Stomach smooth muscle (tissue), 2 donors: Measurements from ENCODE around the gene CISD2.

Experiments
- H3K27ac ChIP-seq: one replicate; pipeline ENCODE4 v1.7.0; 2013; ENCODE audit warnings: mild to moderate bottlenecking, low read length, inconsistent platforms
- H3K27me3 ChIP-seq, 2 donors: one replicate each; pipeline ENCODE4 v1.7.0; 2013; ENCODE audit warnings: low read length in 2 of 2; ENCODE audit not compliant: insufficient read depth in 2 of 2, control insufficient read depth in 1 of 2
- H3K36me3 ChIP-seq, 2 donors: one replicate each; pipeline ENCODE4 v1.7.0; 2013; ENCODE audit warnings: low read length in 2 of 2; ENCODE audit not compliant: control insufficient read depth in 2 of 2, insufficient read depth in 2 of 2
- H3K4me1 ChIP-seq: one replicate; pipeline ENCODE4 v1.7.0; 2013; ENCODE audit warnings: low read length; ENCODE audit not compliant: control insufficient read depth, insufficient read depth
- H3K4me3 ChIP-seq, 2 donors: one replicate each; pipeline ENCODE4 v1.7.0; 2013; ENCODE audit warnings: low read length in 2 of 2
- H3K9ac ChIP-seq, 2 donors: one replicate each; pipeline ENCODE4 v1.7.0; 2013; ENCODE audit warnings: low read length in 2 of 2, mild to moderate bottlenecking in 1 of 2
- H3K9me3 ChIP-seq, 2 donors: one replicate each; pipeline ENCODE4 v1.7.0; 2013; ENCODE audit warnings: low read length in 2 of 2; ENCODE audit not compliant: control insufficient read depth in 2 of 2
- donor health status: healthy.
- donor health status: Pancreatic carcinoma.

Gene CISD2

GRCh38 chr4:102827674-102828496 is 40.9 kb upstream of the CISD2 start:
- H3K27ac ChIP-seq, result peak overlapping the region; percentile 99
- H3K4me3 ChIP-seq, result peak overlapping the region; percentile 89 to 100
- peaks cover 11% of the 10 kb centered on the region for H3K4me1 ChIP-seq
- no peaks in the 10 kb centered on the region for H3K9me3 ChIP-seq
- no peaks in the 10 kb centered on the region for H3K27me3 ChIP-seq
- H3K9ac ChIP-seq, result peak overlapping the region; percentile 96 to 98
- peaks cover 0 to 3% of the 10 kb centered on the region in 2 donors for H3K36me3 ChIP-seq

- Histone ChIP-seq H3K4me1 (peaks cover 7% of the 10 kb centered on the region), H3K27ac (peak overlapping the region; percentile 99), H3K9me3 (no peaks in the 10 kb centered on the region), H3K36me3 (peaks cover 0 to 3% of the 10 kb centered on the region in 2 donors), H3K9ac (peak overlapping the region; percentile 96 to 98), H3K27me3 (no peaks in the 10 kb centered on the region), H3K4me3 (peak overlapping the region; percentile 89 to 100)
Observed at GRCh38 chr4:102828497-102828808, 40.3 kb upstream of the CISD2 start.

DNA sequence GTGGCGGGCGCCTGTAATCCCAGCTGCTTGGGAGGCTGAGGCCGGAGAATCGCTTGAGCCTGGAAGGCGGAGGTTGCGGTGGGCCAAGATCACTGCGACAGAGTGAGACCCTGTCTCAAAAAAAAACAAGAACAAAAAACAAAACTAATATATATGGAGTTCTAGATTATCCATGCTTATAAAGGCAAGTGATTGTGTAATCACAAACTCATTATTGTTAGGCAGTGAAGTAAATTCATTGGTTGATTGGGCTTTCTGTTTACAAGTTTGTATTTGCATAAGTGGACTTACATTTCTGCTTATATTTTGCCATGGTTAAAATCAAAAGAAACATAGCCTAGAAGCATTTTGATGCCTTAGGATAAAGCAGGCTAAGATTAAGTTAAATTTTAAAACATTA is 39.0 kb upstream of the CISD2 start:
- Histone ChIP-seq H3K9ac (no peak overlapping the region), H3K27me3 (no peaks in the 10 kb centered on the region), H3K4me3 (no peak overlapping the region), H3K4me1 (peaks cover 4% of the 10 kb centered on the region), H3K36me3 (peaks cover 0 to 3% of the 10 kb centered on the region in 2 donors), H3K27ac (no peak overlapping the region), H3K9me3 (no peaks in the 10 kb centered on the region)

DNA sequence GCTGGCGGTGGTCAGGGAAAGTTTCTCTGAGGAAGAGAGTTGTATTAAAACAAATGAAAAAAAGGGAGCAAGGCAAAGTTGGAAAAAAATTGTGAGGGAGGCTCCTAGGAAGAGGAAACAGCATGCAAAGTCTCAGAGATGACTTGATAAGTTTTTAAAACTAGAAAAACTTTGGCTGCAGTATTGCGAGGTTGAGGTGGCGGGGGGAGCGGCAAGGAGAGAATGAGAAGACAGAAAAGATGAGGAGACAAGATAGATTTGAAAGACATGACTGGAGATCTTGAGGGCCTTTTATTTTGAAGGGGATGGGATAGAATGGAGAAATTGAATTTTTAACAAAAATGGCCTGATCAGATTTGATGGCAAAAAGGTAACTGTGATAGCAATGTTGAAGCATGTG is 36.7 kb upstream of the CISD2 start:
- Histone ChIP-seq H3K4me3 (no peak overlapping the region), H3K36me3 (no peaks in the 10 kb centered on the region)

GRCh38 chr4:102832667-102833066 is 36.1 kb upstream of the CISD2 start:
- no peaks in the 10 kb centered on the region for H3K9me3 ChIP-seq
- no peak overlapping the region for H3K27ac ChIP-seq
- no peak overlapping the region for H3K4me3 ChIP-seq
- H3K36me3 ChIP-seq, result no peaks in the 10 kb centered on the region
- no peak overlapping the region for H3K9ac ChIP-seq
- no peaks in the 10 kb centered on the region for H3K27me3 ChIP-seq
- peaks cover 4% of the 10 kb centered on the region for H3K4me1 ChIP-seq

More for the DNA sequence above, 36.7 kb upstream of the CISD2 start:
- Histone ChIP-seq H3K27ac (no peak overlapping the region), H3K4me1 (peaks cover 4% of the 10 kb centered on the region), H3K27me3 (no peaks in the 10 kb centered on the region), H3K9ac (no peak overlapping the region), H3K9me3 (no peaks in the 10 kb centered on the region)

- no peak overlapping the region for H3K4me3 ChIP-seq
- H3K27ac ChIP-seq, result no peak overlapping the region
- H3K4me1 ChIP-seq, result no peaks in the 10 kb centered on the region
- no peak overlapping the region for H3K9ac ChIP-seq
- no peaks in the 10 kb centered on the region for H3K9me3 ChIP-seq
- no peaks in the 10 kb centered on the region for H3K27me3 ChIP-seq
- peaks cover 0 to 3% of the 10 kb centered on the region in 2 donors for H3K36me3 ChIP-seq
Observed at GRCh38 chr4:102836596-102836995, 32.2 kb upstream of the CISD2 start.

DNA sequence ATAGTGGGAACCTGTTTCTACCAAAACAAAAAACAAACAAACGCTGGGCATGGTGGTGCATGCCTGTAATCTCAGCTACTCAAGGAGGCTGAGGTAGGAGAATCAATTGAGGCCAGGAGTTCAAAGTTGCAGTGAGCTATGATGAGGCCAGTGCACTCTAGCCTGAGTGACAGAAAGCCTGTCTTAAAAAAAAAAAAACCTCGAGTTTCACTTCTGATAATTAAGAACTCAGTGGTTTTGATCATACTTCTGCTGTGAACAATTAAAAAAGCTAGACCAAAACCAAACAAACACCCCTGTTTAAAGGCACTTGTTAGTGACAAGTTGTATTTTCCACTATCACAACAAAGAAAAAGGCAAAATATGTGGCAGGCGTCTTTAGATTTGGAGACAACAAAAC is 26.4 kb upstream of the CISD2 start:
- no peak overlapping the region for H3K4me3 ChIP-seq
- no peaks in the 10 kb centered on the region for H3K4me1 ChIP-seq
- no peaks in the 10 kb centered on the region for H3K9me3 ChIP-seq
- H3K9ac ChIP-seq, result no peak overlapping the region
- no peaks in the 10 kb centered on the region for H3K27me3 ChIP-seq
- H3K36me3 ChIP-seq, result peaks cover 0 to 3% of the 10 kb centered on the region in 2 donors
- no peak overlapping the region for H3K27ac ChIP-seq

GRCh38 chr4:102843273-102843672 is 25.5 kb upstream of the CISD2 start:
- no peaks in the 10 kb centered on the region for H3K9me3 ChIP-seq
- no peaks in the 10 kb centered on the region for H3K4me1 ChIP-seq
- no peak overlapping the region for H3K27ac ChIP-seq
- no peaks in the 10 kb centered on the region for H3K27me3 ChIP-seq
- H3K9ac ChIP-seq, result no peak overlapping the region
- H3K4me3 ChIP-seq, result no peak overlapping the region
- peaks cover 0 to 3% of the 10 kb centered on the region in 2 donors for H3K36me3 ChIP-seq

DNA sequence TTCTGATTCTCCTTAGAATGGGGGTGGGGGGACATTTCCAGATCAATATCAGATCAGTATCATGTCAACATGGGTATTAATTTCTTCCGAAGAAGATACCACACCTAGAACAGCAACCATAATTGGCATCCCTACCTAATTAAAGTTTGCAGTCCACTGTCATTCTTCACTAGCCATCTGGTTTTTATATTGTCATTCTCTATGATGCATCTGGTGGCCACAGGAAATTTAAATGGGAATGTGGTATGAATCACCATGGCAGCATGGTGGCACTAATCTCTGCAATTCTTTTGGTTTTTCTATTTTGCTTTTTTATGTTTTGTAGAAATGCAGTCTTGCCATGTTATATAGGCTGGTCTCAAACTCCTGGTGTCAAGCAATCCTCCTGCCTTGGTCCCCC is 24.9 kb upstream of the CISD2 start:
- Histone ChIP-seq H3K9ac (no peak overlapping the region), H3K36me3 (peaks cover 0 to 3% of the 10 kb centered on the region in 2 donors), H3K4me1 (no peaks in the 10 kb centered on the region), H3K9me3 (no peaks in the 10 kb centered on the region), H3K27me3 (no peaks in the 10 kb centered on the region), H3K4me3 (no peak overlapping the region), H3K27ac (no peak overlapping the region)

- Histone ChIP-seq H3K4me3 (no peak overlapping the region), H3K9ac (no peak overlapping the region), H3K27me3 (no peaks in the 10 kb centered on the region), H3K27ac (no peak overlapping the region), H3K4me1 (no peaks in the 10 kb centered on the region), H3K9me3 (no peaks in the 10 kb centered on the region), H3K36me3 (no peaks in the 10 kb centered on the region)
Observed at GRCh38 chr4:102847687-102848086, 21.1 kb upstream of the CISD2 start.

- Histone ChIP-seq H3K36me3 (no peaks in the 10 kb centered on the region), H3K4me3 (no peak overlapping the region), H3K9ac (no peak overlapping the region), H3K9me3 (no peaks in the 10 kb centered on the region), H3K27me3 (no peaks in the 10 kb centered on the region), H3K27ac (no peak overlapping the region), H3K4me1 (no peaks in the 10 kb centered on the region)
Observed at GRCh38 chr4:102849579-102850104, 19.1 kb upstream of the CISD2 start.
